NCI-H345 (cell line): ENCODE measurements around the gene LMOD1.
"Not testable (repeated sequence)": the region's sequence is repeated elsewhere in the genome, so short reads cannot be mapped to it uniquely, and the experiment has no call there.

Experiments used
- DNase-seq: peaks from one replicate; lab custom pipeline; 2025; lab: John Stamatoyannopoulos, UW

The LMOD1 gene

DNA sequence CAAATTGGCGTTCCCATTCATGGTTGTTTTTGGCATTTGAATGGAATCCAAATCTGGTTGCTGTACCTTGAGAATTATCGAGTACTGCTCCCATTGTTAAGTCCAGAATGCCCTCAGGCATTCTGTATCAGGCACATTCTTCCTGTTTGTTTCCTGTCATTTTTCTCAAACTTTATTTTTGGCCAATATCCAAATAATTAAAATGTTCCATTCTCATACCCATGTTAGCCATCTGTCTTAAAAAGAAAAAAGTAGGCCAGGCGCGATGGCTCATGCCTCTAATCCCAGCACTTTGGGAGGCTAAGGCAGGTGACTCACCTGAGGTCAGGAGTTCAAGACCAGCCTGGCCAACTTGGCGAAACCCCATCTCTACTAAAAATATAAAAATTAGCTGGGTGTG lies 86.9 kb downstream of the LMOD1 start:
- DNase-seq = no peak

DNA sequence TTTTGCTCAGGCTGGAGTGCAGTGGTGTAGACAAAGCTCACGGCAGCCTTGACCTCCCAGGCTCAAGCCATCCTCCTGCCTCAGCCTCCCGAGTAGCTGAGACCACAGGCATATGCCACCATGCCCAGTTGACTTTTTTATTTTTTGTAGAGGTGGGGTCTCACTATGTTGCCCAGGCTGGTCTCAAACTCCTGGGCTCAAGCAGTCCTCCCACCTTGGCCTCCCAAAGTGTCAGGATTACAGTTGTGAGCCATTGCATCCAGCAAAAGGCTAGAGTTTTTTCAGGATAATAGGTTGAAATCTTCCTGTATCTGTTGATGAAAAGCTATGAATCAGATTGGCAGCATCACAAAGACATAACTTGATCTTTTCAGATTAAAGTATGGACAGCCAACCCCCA lies 89.6 kb downstream of the LMOD1 start:
- not testable (repeated sequence) for DNase-seq

DNA sequence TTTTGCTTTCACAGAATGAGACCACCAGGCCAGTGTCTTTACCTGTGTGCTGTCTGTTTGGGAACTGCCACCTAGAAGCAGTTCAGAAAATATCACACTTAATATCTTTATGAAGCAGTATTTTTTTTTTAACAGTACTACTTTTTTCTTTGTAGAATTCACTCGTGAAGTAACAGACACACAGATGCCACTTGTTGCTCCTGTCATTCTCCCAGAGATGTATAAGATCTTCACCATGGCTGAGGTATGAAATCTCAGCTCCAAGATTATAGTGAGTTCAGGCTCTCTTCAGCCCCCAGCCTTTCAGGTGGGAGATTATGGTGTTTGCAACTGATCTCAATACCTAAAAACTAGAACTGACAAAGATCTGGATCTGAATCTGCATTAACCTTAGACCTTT lies 94.4 kb downstream of the LMOD1 start:
- no peak for DNase-seq

DNA sequence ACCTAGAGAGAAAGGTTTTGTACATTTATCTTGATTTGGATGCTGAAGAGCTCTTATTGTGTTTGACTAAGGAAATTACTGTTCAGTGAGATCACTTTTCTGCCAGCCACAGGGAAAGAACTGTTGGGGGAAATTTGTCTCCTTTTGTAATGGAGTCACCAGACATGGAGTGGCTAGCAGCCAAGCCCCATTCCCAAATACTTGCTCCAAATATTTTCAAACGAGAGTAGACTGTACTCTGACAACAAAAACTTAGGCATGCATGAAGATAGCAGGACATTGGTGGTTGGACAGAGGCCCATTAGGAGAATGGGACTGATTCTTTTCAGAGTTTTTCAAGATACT lies 96.3 kb downstream of the LMOD1 start:
- DNase-seq = no peak

DNA sequence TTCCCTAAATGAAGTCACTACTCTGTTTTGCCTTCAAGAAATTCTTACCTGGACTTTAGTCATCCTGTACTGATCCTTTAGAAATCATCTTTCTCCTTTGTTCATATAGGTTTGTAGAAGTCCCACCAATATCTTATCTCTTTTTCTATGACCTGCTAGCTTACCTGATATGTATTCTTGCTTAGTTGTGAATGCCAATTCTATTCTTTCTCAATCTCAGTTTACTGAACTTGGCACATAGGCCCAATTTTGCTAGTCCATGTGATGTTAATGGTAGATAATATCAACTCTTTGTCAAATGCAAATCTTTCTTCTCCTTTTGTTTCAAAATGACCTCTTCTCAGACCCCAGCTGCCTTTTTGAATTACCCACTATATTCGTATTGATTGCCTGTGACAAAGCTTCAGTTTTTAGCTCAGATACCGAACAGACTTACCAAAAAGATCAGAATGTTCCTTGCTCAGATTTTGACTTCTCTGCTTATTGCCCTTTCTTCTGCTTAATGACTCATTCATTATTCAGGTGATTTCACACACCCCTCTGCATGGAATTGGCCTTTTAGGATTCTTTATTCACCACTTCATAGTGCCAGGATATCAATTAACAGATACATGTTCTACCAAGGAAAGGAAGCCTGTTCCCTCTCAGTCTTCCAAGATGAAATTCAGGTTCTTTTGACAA lies 96.8 kb downstream of the LMOD1 start:
- DNase-seq = no peak

DNA sequence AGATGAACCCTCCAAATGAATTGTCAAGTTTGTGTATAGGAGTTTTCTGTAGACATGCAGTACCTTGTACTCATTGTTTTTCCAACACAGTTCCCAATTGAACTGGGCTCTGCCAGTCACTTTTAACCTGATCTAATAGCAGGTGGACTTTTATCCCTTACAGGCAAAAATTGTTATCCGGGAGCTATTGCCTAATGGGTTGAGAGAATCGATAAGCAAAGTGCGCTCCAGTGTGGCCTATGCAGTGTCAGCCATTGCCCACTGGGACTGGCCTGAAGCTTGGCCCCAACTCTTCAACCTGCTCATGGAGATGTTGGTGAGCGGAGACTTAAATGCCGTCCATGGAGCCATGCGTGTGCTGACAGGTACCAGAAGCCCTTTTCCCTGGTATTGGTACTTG lies 98.1 kb downstream of the LMOD1 start:
- no peak for DNase-seq

DNA sequence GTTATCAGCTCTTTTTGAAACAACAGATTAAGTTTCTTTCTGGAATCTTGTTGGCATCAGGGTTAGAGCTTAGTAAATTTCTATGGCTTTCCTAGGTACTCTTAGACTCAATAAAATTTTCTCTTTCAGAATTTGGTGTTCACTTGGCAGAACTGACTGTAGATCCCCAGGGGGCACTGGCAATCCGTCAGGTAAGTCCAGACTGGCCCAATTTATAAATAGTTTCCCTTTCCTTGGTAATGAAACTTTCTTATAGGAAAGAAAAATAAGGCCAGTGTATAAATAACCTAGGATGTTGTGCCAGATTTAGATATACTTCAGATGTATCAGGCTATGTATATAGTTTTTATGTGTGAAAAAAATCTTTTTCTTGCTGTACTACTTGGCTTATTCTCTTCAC lies 99.2 kb downstream of the LMOD1 start:
- DNase-seq = no peak
